Measurements from ENCODE around the gene PRDM10.

PRDM10 gene

GRCh38 chr11:129939510-129939909, 63.1 kb downstream of the PRDM10 start:
- DNase-seq, result no peak

GRCh38 chr11:129938764-129939163, 63.9 kb downstream of the PRDM10 start:
- DNase-seq, result no peak

GRCh38 chr11:129937592-129938238, 64.9 kb downstream of the PRDM10 start:
- no peak for DNase-seq

- no peak for DNase-seq
Measured at GRCh38 chr11:129935723-129936122, 66.9 kb downstream of the PRDM10 start.

- no peak for DNase-seq
Measured at GRCh38 chr11:129933891-129934290, 68.7 kb downstream of the PRDM10 start.

- DNase-seq, result no peak
Measured at GRCh38 chr11:129933262-129933661, 69.4 kb downstream of the PRDM10 start.

GRCh38 chr11:129932381-129933067, 70.1 kb downstream of the PRDM10 start:
- no peak for DNase-seq

- DNase-seq, result no peak
Measured at GRCh38 chr11:129930743-129931142, 71.9 kb downstream of the PRDM10 start.

- DNase-seq, result no peak
Measured at GRCh38 chr11:129930296-129930695, 72.3 kb downstream of the PRDM10 start.

- DNase-seq, result no peak
Measured at GRCh38 chr11:129929721-129930120, 72.9 kb downstream of the PRDM10 start.

GRCh38 chr11:129928923-129929692, 73.5 kb downstream of the PRDM10 start:
- DNase-seq, result no peak

- no peak for DNase-seq
Measured at GRCh38 chr11:129922674-129923073, 80.0 kb downstream of the PRDM10 start.

- no peak for DNase-seq
Measured at GRCh38 chr11:129918361-129918760, 84.3 kb downstream of the PRDM10 start.

GRCh38 chr11:129917231-129917630, 85.4 kb downstream of the PRDM10 start:
- DNase-seq, result no peak

GRCh38 chr11:129911298-129911697, 91.3 kb downstream of the PRDM10 start:
- DNase-seq, result no peak

- DNase-seq, result no peak
Measured at GRCh38 chr11:129910360-129910759, 92.3 kb downstream of the PRDM10 start.

GRCh38 chr11:129905402-129905801, 97.2 kb downstream of the PRDM10 start:
- no peak for DNase-seq

GRCh38 chr11:129896062-129896461, 106.6 kb downstream of the PRDM10 start:
- DNase-seq, result no peak

- peak; percentile 71 for DNase-seq
Measured at GRCh38 chr11:129895126-129896041, 107.3 kb downstream of the PRDM10 start, which contains the start of gene NFRKB. TSS of gene NFRKB (minus strand) at chr11:129895578. CDS start at chr11:129892849, 2,729 bp downstream.

GRCh38 chr11:129894278-129895125, 108.1 kb downstream of the PRDM10 start:
- DNase-seq, result no peak

GRCh38 chr11:129888451-129888850, 114.2 kb downstream of the PRDM10 start:
- no peak for DNase-seq

GRCh38 chr11:129885381-129885780, 117.3 kb downstream of the PRDM10 start:
- no peak for DNase-seq
